SK-N-MC (cell line): ENCODE measurements around the gene RYR3.

Experiments used
- EZH2 ChIP-seq: fragments of 200-600 bp; sonication (generic); IDR thresholded peaks from one replicate; pipeline ENCODE4 v1.6.1; 2017; ENCODE audit warnings: antibody characterized with exemption
- FOXP2 ChIP-seq: optimal IDR thresholded peaks from 2 replicates; pipeline ENCODE3; 2011; ENCODE audit warnings: mild to moderate bottlenecking, moderate library complexity; ENCODE audit not compliant: insufficient read depth; ENCODE audit errors: extremely low read length, control extremely low read depth
- POLR2AphosphoS5 ChIP-seq: IDR thresholded peaks from 2 replicates; pipeline ENCODE4 v1.6.1; 2012; ENCODE audit warnings: mild to moderate bottlenecking, low read depth, low read length, borderline replicate concordance

GRCh38 chr15:33844597-33844996, 533.8 kb downstream of the RYR3 start:
- no peak for TF ChIP-seq EZH2
- TF ChIP-seq POLR2AphosphoS5 = no peak
- no peak for TF ChIP-seq FOXP2
